HG02884 (cell line): ENCODE results near the gene FOXP1.

Experiments
- ATAC-seq: cut with Tn5 transposase; IDR thresholded peaks from one replicate; pipeline ENCODE4 v1.9.1; 2021; ENCODE audit warnings: mild to moderate bottlenecking, moderate library complexity; ENCODE audit not compliant: unreplicated experiment

Gene FOXP1

GRCh38 chr3:71072986-71073385, 510.5 kb downstream of the FOXP1 start:
- no peak for ATAC-seq

GRCh38 chr3:71072287-71072686, 511.2 kb downstream of the FOXP1 start:
- ATAC-seq: no peak

GRCh38 chr3:71070497-71071463, 512.7 kb downstream of the FOXP1 start:
- ATAC-seq: no peak

- peak; percentile 41 for ATAC-seq
These were observed 513.7 kb downstream of the FOXP1 start for GRCh38 chr3:71069797-71070196.

- no peak for ATAC-seq
These were observed 515.4 kb downstream of the FOXP1 start for GRCh38 chr3:71067977-71068654.

GRCh38 chr3:71066849-71067261, 516.7 kb downstream of the FOXP1 start:
- no peak for ATAC-seq

GRCh38 chr3:71066356-71066755, 517.2 kb downstream of the FOXP1 start:
- ATAC-seq: no peak

- ATAC-seq: no peak
These were observed 517.8 kb downstream of the FOXP1 start for GRCh38 chr3:71065764-71066013.

GRCh38 chr3:71064956-71065763, 518.4 kb downstream of the FOXP1 start:
- ATAC-seq: no peak

GRCh38 chr3:71064291-71064955, 519.1 kb downstream of the FOXP1 start:
- ATAC-seq: peak; percentile 38

GRCh38 chr3:71063773-71064290, 519.7 kb downstream of the FOXP1 start:
- no peak for ATAC-seq

- ATAC-seq: peak; percentile 49
These were observed 520.4 kb downstream of the FOXP1 start for GRCh38 chr3:71062952-71063772.

- no peak for ATAC-seq
These were observed 521.2 kb downstream of the FOXP1 start for GRCh38 chr3:71062037-71062932.

- no peak for ATAC-seq
These were observed 521.9 kb downstream of the FOXP1 start for GRCh38 chr3:71061581-71061980.

GRCh38 chr3:71061037-71061436, 522.5 kb downstream of the FOXP1 start:
- ATAC-seq: no peak

- no peak for ATAC-seq
These were observed 523.0 kb downstream of the FOXP1 start for GRCh38 chr3:71060536-71060935.

- no peak for ATAC-seq
These were observed 526.0 kb downstream of the FOXP1 start for GRCh38 chr3:71057526-71057894.

GRCh38 chr3:71056327-71056726, 527.2 kb downstream of the FOXP1 start:
- no peak for ATAC-seq
